GM18868 (cell line): ENCODE results near the gene CAPN11.

Experiments used
- ATAC-seq: cut with Tn5 transposase; IDR thresholded peaks from one replicate; pipeline ENCODE4 v1.9.1; 2021; ENCODE audit warnings: mild to moderate bottlenecking, moderate library complexity; ENCODE audit not compliant: unreplicated experiment

Gene CAPN11

GRCh38 chr6:44158770-44159228 is at the start of gene CAPN11:
Gene CAPN11 (plus strand): TSS chr6:44158820. CDS start chr6:44158849, 29 bp downstream.
- ATAC-seq = no peak

GRCh38 chr6:44109212-44109611 is 49.4 kb upstream of the CAPN11 start:
- no peak for ATAC-seq

GRCh38 chr6:44110005-44110676 is 48.5 kb upstream of the CAPN11 start:
- no peak for ATAC-seq

GRCh38 chr6:44110966-44111365 is 47.7 kb upstream of the CAPN11 start:
- ATAC-seq = no peak

- no peak for ATAC-seq
Measured at GRCh38 chr6:44111434-44112417, 46.9 kb upstream of the CAPN11 start.

GRCh38 chr6:44113414-44113813 is 45.2 kb upstream of the CAPN11 start:
- no peak for ATAC-seq

GRCh38 chr6:44115866-44116265 is 42.8 kb upstream of the CAPN11 start:
- ATAC-seq = no peak

- no peak for ATAC-seq
Measured at GRCh38 chr6:44116641-44117382, 41.8 kb upstream of the CAPN11 start.

- no peak for ATAC-seq
Measured at GRCh38 chr6:44117397-44118128, 41.1 kb upstream of the CAPN11 start.

- no peak for ATAC-seq
Measured at GRCh38 chr6:44119704-44120262, 38.8 kb upstream of the CAPN11 start.

GRCh38 chr6:44120692-44121443 is 37.8 kb upstream of the CAPN11 start:
- ATAC-seq = no peak

GRCh38 chr6:44122801-44123200 is 35.8 kb upstream of the CAPN11 start:
- ATAC-seq = no peak

- no peak for ATAC-seq
Measured at GRCh38 chr6:44123544-44123943, 35.1 kb upstream of the CAPN11 start.

- ATAC-seq = peak; percentile 54
Measured at GRCh38 chr6:44126320-44127149, 32.1 kb upstream of the CAPN11 start.

- ATAC-seq = peak; percentile 76
Measured at GRCh38 chr6:44127186-44128019, 31.2 kb upstream of the CAPN11 start, which contains the start of the genes MRPL14 and TMEM63B. Gene MRPL14 (minus strand): TSS chr6:44127452. CDS start chr6:44116611, 10,841 bp downstream. Gene TMEM63B (plus strand): TSS chr6:44127554. CDS start chr6:44134585, 7,031 bp downstream.

- ATAC-seq = no peak
Measured at GRCh38 chr6:44128020-44128917, 30.4 kb upstream of the CAPN11 start.
